OCI-LY3 (cell line): ENCODE measurements around the gene TANGO2.

Source experiments
- CTCF ChIP-seq: fragments of 200-600, 300-600 bp; sonication (generic); IDR thresholded peaks from 2 replicates; pipeline ENCODE4 v1.5.1; 2014; ENCODE audit warnings: antibody characterized with exemption, low read length, low read depth
- EZH2phosphoT487 ChIP-seq: fragments of 200-600 bp; shearing (Covaris generic); IDR thresholded peaks from 2 replicates; pipeline ENCODE4 v1.6.1; 2018; ENCODE audit warnings: antibody characterized with exemption, mixed run types, low read depth

- TF ChIP-seq CTCF, result no peak
- no peak for TF ChIP-seq EZH2phosphoT487
Measured at GRCh38 chr22:20029550-20030225, 8.8 kb downstream of the TANGO2 start.
